Heart right ventricle (tissue), 16 donors: ENCODE data around the gene SUPT4H1. TPM values are rescaled to one million over a fixed set of nuclear protein-coding genes. Genes with fewer than 3 reads are reported as not detected.
A peak's percentile ranks its signal among the peaks of the same experiment; 100 is the strongest.

Source experiments
- ATAC-seq, 8 donors: fragments of 200-7000 bp; cut with Tn5 transposase; one replicate each; pipeline ENCODE4 v1.9.1; 2020; ENCODE audit warnings: mild to moderate bottlenecking in 8 of 8, moderate library complexity in 8 of 8, moderate number of reproducible peaks in 1 of 8
- DNase-seq, 2 donors: peaks; one replicate each; pipeline ENCODE4 v3.0.0-alpha.2; 2020
- H3K27ac ChIP-seq, 10 donors: fragments of 200-600 bp; sonication (generic) in 2 of 10; one replicate each; pipeline versions ENCODE4 v1.5.0 to v1.8.0; 2020 to 2022; ENCODE audit warnings: mild to moderate bottlenecking in 3 of 10
- H3K27me3 ChIP-seq, 7 donors: fragments of 200-600 bp; one replicate each; pipeline ENCODE4 v1.8.0; 2021 to 2022; ENCODE audit warnings: mild to moderate bottlenecking in 2 of 7
- H3K36me3 ChIP-seq, 9 donors: fragments of 200-600 bp; sonication (generic) in 1 of 9; one replicate each; pipeline versions ENCODE4 v1.5.0 to v1.8.0; 2020 to 2022; ENCODE audit warnings: mild to moderate bottlenecking in 2 of 9
- H3K4me1 ChIP-seq, 9 donors: fragments of 200-600 bp; sonication (generic) in 1 of 9; one replicate each; pipeline versions ENCODE4 v1.5.0 to v1.8.0; 2020 to 2022; ENCODE audit warnings: mild to moderate bottlenecking in 4 of 9
- H3K4me3 ChIP-seq, 10 donors: fragments of 200-600 bp; sonication (generic) in 2 of 10; one replicate each; pipeline versions ENCODE4 v1.5.0 to v1.8.0; 2020 to 2022; ENCODE audit warnings: mild to moderate bottlenecking in 7 of 10, moderate library complexity in 2 of 10
- H3K9me3 ChIP-seq, 11 donors: fragments of 200-600 bp in 10 of 11; sonication (generic) in 2 of 11; one replicate each; pipeline versions ENCODE4 v1.5.0 to v1.8.0; 2013 to 2022; ENCODE audit warnings: mild to moderate bottlenecking in 2 of 11, control low read depth in 1 of 11, moderate library complexity in 1 of 11
- WGBS, 2 donors: extraction: QIAGEN DNeasy Blood & Tissue Kit; methylation state at CpG; one replicate each; pipeline ENCODE4 v1.1.7; 2013; ENCODE audit warnings: inconsistent platforms in 1 of 2; 5-methylcytosine and 5-hydroxymethylcytosine counted together
- intact Hi-C, 10 donors: fragments of 100-400 bp; cut with DNase I; formaldehyde crosslinking; loops; one replicate each; pipeline versions ENCODE4 v1.11.1 to v1.14.2; 2022
- long read RNA-seq, 3 donors: library from polyadenylated mRNA; unstranded; transcript quantifications; one replicate each; pipeline ENCODE4 v2.0.0, GENCODE V29; 2020 to 2021
- polyA plus RNA-seq, 2 donors: library from polyadenylated mRNA; stranded (reverse); fragments of 200-250 nt; gene quantifications; one replicate each; pipeline ENCODE4 v1.2.3, GENCODE V29; 2013
- total RNA-seq, 10 donors: library from RNA; stranded (reverse); fragmentation: NEBNext Ultra II Directional in 3 of 10; extraction: Animal tissue kit (Norgen Biotek cat#: 25700) in 3 of 10; gene quantifications; one replicate each; pipeline versions ENCODE4 v1.2.1 to v1.2.4, GENCODE V29; 2021 to 2023
- TF ChIP-seq, protein P1 (sequence below), 9 donors: fragments of 200-600 bp; sonication (generic) in 2 of 9; IDR thresholded peaks; one replicate each; pipeline versions ENCODE4 v1.5.0 to v1.8.0; 2021 to 2022; ENCODE audit warnings: antibody characterized with exemption in 9 of 9, mild to moderate bottlenecking in 5 of 9, moderate library complexity in 1 of 9
- donor health status: Arrhythmogenic right ventricular cardiomyopathy.
- donor health status: ischemic (EF 13 %, LVEDD 7.1; RV severe dilation, severe dysfunction).
- donor health status: healthy with polysubstance abuse.
- donor health status: DM: no; HTN: yes; CAD: no.
- donor health status: DM: no; HTN: no; CAD: no.
- donor health status: ischemic (EF 25% LVEDD 6.9; RV normal size, moderate dysfunction).
- donor health status: ischemic (EF 25% LVEDD 5.7; RV mildly dilated, moderate dysfunction).
- donor health status: healthy.
- donor health status: DM: yes; HTN: yes; CAD: no.
- donor health status: Ischemic cardiomyopathy.
- donor health status: ischemic (EF 35%, LVEDD 5.7; RV mildly dilated, moderate dysfunction).
- donor health status: nonischemic (EF 11% LVEDD 7.7; RV severe dilation, severe dysfunction).
- donor health status: DM: yes; HTN: yes; CAD: no.
- donor health status: PGD.
- donor health status: ischemic (EF 29% LVEDD 5.4; RV normal size, mild dysfunction).
- donor health status: nonischemic (EF 23%, LVEDD 6.1; RV moderate dilation, normal function).

Gene SUPT4H1
- total RNA-seq = 10 to 100 TPM; 49.0 to 73.4 (median 59.8) TPM
- polyA plus RNA-seq = 10 to 100 TPM; 38.0 to 95.0 TPM
- long read RNA-seq, donor 1, transcript SUPT4H1-201 (5 exons, 1,489 nt) = major isoform, 6 of 9 reads
- long read RNA-seq, donor 1, partial matches to known transcripts = 2 of 9 reads
- long read RNA-seq, donor 1, other reads (novel, unspliced or antisense) = 0 of 9 reads
- long read RNA-seq, donor 2, transcript SUPT4H1-201 (5 exons, 1,489 nt) = major isoform, 7 of 9 reads
- long read RNA-seq, donor 2, partial matches to known transcripts = 0 of 9 reads
- long read RNA-seq, donor 2, other reads (novel, unspliced or antisense) = 1 of 9 reads
- long read RNA-seq, donor 3, transcript SUPT4H1-202 (5 exons, 1,643 nt) = minor isoform, 6 of 24 reads
- long read RNA-seq, donor 3, transcript SUPT4H1-201 (5 exons, 1,489 nt) = major isoform, 17 of 24 reads
- long read RNA-seq, donor 3, partial matches to known transcripts = 0 of 24 reads
- long read RNA-seq, donor 3, other reads (novel, unspliced or antisense) = 1 of 24 reads

DNA sequence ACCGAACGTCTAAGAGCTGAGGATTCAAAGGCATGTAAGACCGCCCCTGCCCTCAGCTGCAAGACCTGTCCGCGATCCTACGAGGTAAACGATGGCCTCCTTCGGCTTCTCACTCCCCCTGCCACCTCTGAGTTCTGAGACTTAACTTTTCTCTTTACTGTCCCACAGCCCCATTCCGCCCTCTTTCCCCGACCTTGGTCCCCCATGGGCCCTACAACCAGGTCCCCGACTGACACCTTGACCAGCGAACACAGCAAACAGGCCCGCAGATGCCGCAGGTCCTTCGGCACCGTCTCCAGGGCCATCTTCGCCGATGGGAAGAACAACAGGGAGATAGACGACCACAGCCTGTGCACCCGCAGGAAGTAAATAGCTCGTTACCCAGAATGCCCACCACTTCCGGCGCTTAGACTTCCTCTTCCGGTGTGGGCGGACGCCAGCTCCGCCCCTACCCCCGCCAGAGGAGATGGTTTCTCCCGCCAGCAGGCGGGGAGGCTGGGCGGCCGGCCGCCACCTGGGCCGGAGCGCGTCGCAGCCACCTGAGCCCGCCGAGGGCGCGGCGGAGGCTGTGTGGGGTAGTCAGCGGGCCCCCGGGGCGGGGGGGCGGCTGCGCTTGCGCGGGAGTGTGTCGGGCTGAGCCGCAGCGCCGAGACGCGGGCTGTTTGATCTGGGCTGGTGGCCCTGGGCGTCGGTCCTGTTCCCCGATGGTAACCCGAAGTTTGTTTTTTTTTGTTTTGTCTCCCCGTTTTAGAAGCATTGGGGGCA is at the start of gene SUPT4H1:
Gene SUPT4H1, minus strand, starts transcription at position 371 of the 765 bp plus-strand sequence. Its CDS starts 66 bp downstream, at position 305.
- Histone ChIP-seq H3K27me3 (no peaks in the 10 kb centered on the region), H3K4me3 (peak within 1 kb of the TSS; percentile 73 to 96 (median 82)), H3K9me3 (no peaks in the 10 kb centered on the region), H3K4me1 (peaks cover 0 to 35% (median 17%) of the 10 kb centered on the region in 9 donors), H3K36me3 (peaks cover 0 to 41% (median 32%) of the 10 kb centered on the region in 9 donors), H3K27ac (peak within 1 kb of the TSS; percentile 83 to 98 (median 94))
- peak; percentile 97 to 98 (median 98) for ATAC-seq
- intact Hi-C loops = loop anchor here in 5 of 10 donors (1.0 to 10.0 kb wide), 6 partner anchors 65 to 283 kb away; partner anchors contain the start of genes RNF43 (in 5 of the 5) and MTMR4 (in 1 of the 5)
- TF ChIP-seq, protein P1, sequence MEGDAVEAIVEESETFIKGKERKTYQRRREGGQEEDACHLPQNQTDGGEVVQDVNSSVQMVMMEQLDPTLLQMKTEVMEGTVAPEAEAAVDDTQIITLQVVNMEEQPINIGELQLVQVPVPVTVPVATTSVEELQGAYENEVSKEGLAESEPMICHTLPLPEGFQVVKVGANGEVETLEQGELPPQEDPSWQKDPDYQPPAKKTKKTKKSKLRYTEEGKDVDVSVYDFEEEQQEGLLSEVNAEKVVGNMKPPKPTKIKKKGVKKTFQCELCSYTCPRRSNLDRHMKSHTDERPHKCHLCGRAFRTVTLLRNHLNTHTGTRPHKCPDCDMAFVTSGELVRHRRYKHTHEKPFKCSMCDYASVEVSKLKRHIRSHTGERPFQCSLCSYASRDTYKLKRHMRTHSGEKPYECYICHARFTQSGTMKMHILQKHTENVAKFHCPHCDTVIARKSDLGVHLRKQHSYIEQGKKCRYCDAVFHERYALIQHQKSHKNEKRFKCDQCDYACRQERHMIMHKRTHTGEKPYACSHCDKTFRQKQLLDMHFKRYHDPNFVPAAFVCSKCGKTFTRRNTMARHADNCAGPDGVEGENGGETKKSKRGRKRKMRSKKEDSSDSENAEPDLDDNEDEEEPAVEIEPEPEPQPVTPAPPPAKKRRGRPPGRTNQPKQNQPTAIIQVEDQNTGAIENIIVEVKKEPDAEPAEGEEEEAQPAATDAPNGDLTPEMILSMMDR (IDR thresholded peaks at IDR 0.05) = peak in 3 of 9 donors; percentile 8 to 30 (median 15)
- DNase-seq = peak; percentile 87 to 88
- 1% methylated on average over 60 of the region's 60 CpGs for WGBS, 2 donors

DNA sequence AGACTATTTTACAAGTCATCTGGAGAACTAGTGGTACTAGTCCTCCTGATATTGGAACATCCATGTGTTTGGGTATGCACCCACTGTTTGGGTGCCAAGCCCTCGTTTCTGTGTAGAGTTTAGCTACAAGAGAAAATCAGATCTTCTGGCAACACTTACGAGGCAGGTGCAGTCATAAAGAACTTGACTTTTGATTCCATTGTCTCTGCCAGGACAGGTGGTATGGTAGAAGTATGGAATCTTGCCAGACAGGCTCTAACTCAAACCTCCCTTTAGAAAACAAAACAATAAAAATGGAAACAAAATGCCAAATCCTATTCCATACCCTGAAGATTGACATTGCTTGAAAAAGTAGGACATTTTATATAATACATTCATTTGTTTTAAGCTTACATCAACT is 49.3 kb upstream of the SUPT4H1 start:
- Histone ChIP-seq H3K4me3 (no peak overlapping the region), H3K9me3 (no peaks in the 10 kb centered on the region), H3K4me1 (no peaks in the 10 kb centered on the region), H3K27ac (no peak overlapping the region), H3K27me3 (peaks cover 0 to 53% (median 0%) of the 10 kb centered on the region in 7 donors), H3K36me3 (no peaks in the 10 kb centered on the region)
- WGBS, 2 donors = 68 to 74% methylated on average over 2 of the region's 2 CpGs
- intact Hi-C loops = no loop called here
- ATAC-seq (no peak), DNase-seq (no peak)
- TF ChIP-seq, protein P1 (IDR thresholded peaks at IDR 0.05) = no peak

DNA sequence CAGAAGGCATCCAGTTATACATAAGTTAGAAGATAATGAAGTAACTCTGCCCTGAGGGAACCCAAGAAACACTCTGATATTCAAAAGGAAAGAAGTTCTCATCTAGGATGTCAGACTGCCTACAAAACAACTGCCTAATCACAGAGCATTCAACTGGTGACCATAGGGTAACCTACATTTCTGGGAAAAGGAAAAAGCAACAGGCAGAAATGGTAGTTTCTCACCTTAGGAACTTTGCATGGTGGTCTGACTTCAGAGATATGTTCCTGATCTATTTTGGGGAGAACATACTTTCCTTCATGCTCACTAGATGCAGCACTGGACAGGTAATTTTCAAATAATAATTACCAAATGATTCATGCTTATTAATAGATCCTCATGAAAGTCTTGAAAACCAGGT is 48.8 kb upstream of the SUPT4H1 start:
- H3K4me3 ChIP-seq = no peak overlapping the region
- H3K36me3 ChIP-seq = no peaks in the 10 kb centered on the region
- H3K9me3 ChIP-seq = no peaks in the 10 kb centered on the region
- H3K27me3 ChIP-seq = peaks cover 0 to 53% (median 2%) of the 10 kb centered on the region in 7 donors
- DNase-seq = no peak
- TF ChIP-seq, protein P1 (IDR thresholded peaks at IDR 0.05) = no peak
- no peak overlapping the region for H3K27ac ChIP-seq
- intact Hi-C loops = no loop called here
- ATAC-seq = no peak
- no peaks in the 10 kb centered on the region for H3K4me1 ChIP-seq

DNA sequence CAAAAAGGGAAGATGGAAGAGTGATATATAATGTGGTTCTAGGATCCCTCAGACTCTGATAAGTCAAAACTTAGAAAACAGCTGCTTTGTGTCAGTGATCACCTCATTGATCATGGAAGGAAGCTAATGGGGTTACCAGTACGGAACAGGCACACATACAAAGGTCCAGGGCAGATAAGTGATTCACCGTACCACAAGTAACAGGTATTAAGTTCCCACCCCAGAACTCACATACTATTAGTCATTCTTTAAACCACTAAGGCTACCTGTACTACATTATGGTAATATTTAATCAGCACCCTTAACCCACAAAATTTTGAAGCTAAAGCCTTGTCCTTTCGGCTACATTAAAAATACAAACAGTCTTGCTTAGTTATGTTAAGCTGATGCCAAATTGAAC is 48.0 kb upstream of the SUPT4H1 start:
- Histone ChIP-seq H3K4me3 (no peak overlapping the region), H3K9me3 (no peaks in the 10 kb centered on the region), H3K27me3 (peaks cover 0 to 53% (median 4%) of the 10 kb centered on the region in 7 donors), H3K4me1 (no peaks in the 10 kb centered on the region), H3K27ac (no peak overlapping the region), H3K36me3 (no peaks in the 10 kb centered on the region)
- TF ChIP-seq, protein P1 (IDR thresholded peaks at IDR 0.05) = no peak
- intact Hi-C loops = no loop called here
- WGBS, 2 donors = 73 to 82% methylated on average over 3 of the region's 3 CpGs
- ATAC-seq = no peak
- DNase-seq = no peak
